ENCODE results near the gene LRRC59. TPM values are rescaled to one million over a fixed set of nuclear protein-coding genes. Genes with fewer than 3 reads are reported as not detected.

The LRRC59 gene
- total and polyA plus RNA-seq, 2 of the 8 experiments (the other 6 are each of a cell fraction or from before 2014, with no cell fraction given): 48.3 to 117 TPM

- Histone ChIP-seq H3K36me3 (ENCODE audit: control insufficient read depth in 2 of 4, insufficient read depth in 4 of 4, low read length in 3 of 4) (no peaks in the 10 kb centered on the region), H3K9me3 (ENCODE audit: insufficient read depth in 2 of 2, low read depth in 1 of 2, low read length in 1 of 2) (peaks cover 3% of the 10 kb centered on the region in 2 experiments; a peak in 1 of 4 replicates), H3K4me3 (ENCODE audit: extremely low read depth in 1 of 4, insufficient read depth in 2 of 4, low read depth in 3 of 4, low read length in 4 of 4) (no peak overlapping the region), H3K79me2 (ENCODE audit: control insufficient read depth in 1 of 2, insufficient read depth in 2 of 2, low read length in 2 of 2) (no peaks in the 10 kb centered on the region), H3K79me1 (ENCODE audit: low read depth, low read length) (no peaks in the 10 kb centered on the region), H4K5ac (ENCODE audit: insufficient read length, low read depth, low read length) (no peak overlapping the region), H3K23me2 (ENCODE audit: low read depth, low read length) (peaks cover 2% of the 10 kb centered on the region; the same call in 1 of the 2 replicates), H2BK12ac (ENCODE audit: low read depth, low read length) (no peak overlapping the region), H3K27me3 (replicated peaks in 1 of 4; ENCODE audit: control insufficient read depth in 3 of 4, extremely low read depth in 1 of 4, insufficient read depth in 3 of 4, low read length in 3 of 4) (peaks cover 0 to 2% (median 0%) of the 10 kb centered on the region in 4 experiments; a peak in 3 of 7 replicates), H2BK120ac (replicated peaks; ENCODE audit: low read depth, low read length) (no peak overlapping the region), H3K27ac (ENCODE audit: low read depth, low read length) (no peak overlapping the region), H3K14ac (ENCODE audit: insufficient read length) (no peak overlapping the region), H3K4me2 (ENCODE audit: insufficient read depth in 1 of 2, low read depth in 2 of 2, low read length in 2 of 2) (no peak overlapping the region), H3K4ac (replicated peaks; ENCODE audit: insufficient read length, low read depth, low read length) (no peak overlapping the region), H3K9ac (replicated peaks in 1 of 4; ENCODE audit: extremely low read depth in 1 of 4, low read depth in 3 of 4, low read length in 3 of 4) (no peak overlapping the region), H2BK20ac (ENCODE audit: low read length) (no peak overlapping the region), H3K56ac (replicated peaks; ENCODE audit: insufficient read length, low read depth, low read length) (no peak overlapping the region), H4K91ac (replicated peaks; ENCODE audit: insufficient read length, low read length) (no peak overlapping the region), H2AK5ac (ENCODE audit: low read depth, low read length) (no peak overlapping the region), H4K20me1 (replicated peaks in 1 of 2; ENCODE audit: control insufficient read depth in 1 of 2, insufficient read depth in 2 of 2, low read length in 2 of 2) (no peaks in the 10 kb centered on the region), H2BK15ac (ENCODE audit: low read length) (no peak overlapping the region), H4K8ac (ENCODE audit: extremely low read depth, insufficient read depth, low read length) (no peak overlapping the region), H2BK5ac (ENCODE audit: low read depth, low read length) (no peak overlapping the region), H3K23ac (ENCODE audit: insufficient read length) (no peak overlapping the region), H3K4me1 (replicated peaks in 1 of 4; ENCODE audit: control insufficient read depth in 3 of 4, insufficient read depth in 4 of 4, low read length in 3 of 4) (peaks cover 0 to 5% (median 3%) of the 10 kb centered on the region in 4 experiments; a peak in 4 of 7 replicates), H3K18ac (ENCODE audit: extremely low read depth, low read length) (no peak overlapping the region), H2AFZ (ENCODE audit: low read length) (no peak overlapping the region)
- POLR2A ChIA-PET (ENCODE audit: partially characterized antibody): no interaction called here
- 98% methylated on average over 6 of the region's 6 CpGs; no CpG with 5 or more reads in 1 of the 2 experiments for WGBS, 2 experiments (ENCODE audit: extremely low coverage in 1 of 2, insufficient coverage in 1 of 2, insufficient read length in 1 of 2, insufficient replicate concordance in 2 of 2, low coverage in 1 of 2, low lambda C conversion rate in 2 of 2, missing lambda C conversion rate in 1 of 2)
- CTCF ChIA-PET (ENCODE audit: partially characterized antibody): interaction anchor here (0.6 to 1.1 kb wide), 2 partner anchors 23 to 95 kb away, joined by 3 to 4 read pairs; no protein-coding TSS in a partner anchor
- DNase-seq (ENCODE audit: low read depth in 1 of 2, low spot score in 2 of 2): no peak
- FAIRE-seq: no peak
- no peak for TF ChIP-seq NRF1 (IDR thresholded peaks at IDR 0.05; ENCODE audit: low read depth, low read length)
- TF ChIP-seq CTCF (IDR thresholded peaks at IDR 0.05; ENCODE audit: control extremely low read depth in 1 of 3, insufficient read depth in 1 of 3, low read depth in 1 of 3, low read length in 3 of 3): no peak
- no peak for TF ChIP-seq SUZ12 (IDR thresholded peaks at IDR 0.05; ENCODE audit: low read length)
- TF ChIP-seq CBX8 (IDR thresholded peaks at IDR 0.05; ENCODE audit: borderline replicate concordance, low read depth, low read length): no peak
Measured at GRCh38 chr17:50420419-50421112, 23.2 kb upstream of the LRRC59 start.
